Glutamatergic neuron (in vitro differentiated cells): ENCODE data around the gene MUC3A. TPM values are rescaled to one million over a fixed set of nuclear protein-coding genes. Genes with fewer than 3 reads are reported as not detected.

Experiments used
- DNase-seq: peaks from one replicate; pipeline ENCODE4 v3.0.0; 2022
- H3K27ac Mint-ChIP-seq: one replicate; pipeline ENCODE4 v1.8.0; 2020; ENCODE audit warnings: mild to moderate bottlenecking, mixed read lengths, inconsistent platforms; ENCODE audit not compliant: unreplicated experiment
- H3K27me3 Mint-ChIP-seq: one replicate; pipeline ENCODE4 v1.8.0; 2020; ENCODE audit warnings: mild to moderate bottlenecking, moderate library complexity, mixed read lengths, inconsistent platforms; ENCODE audit not compliant: unreplicated experiment
- H3K36me3 Mint-ChIP-seq: one replicate; pipeline ENCODE4 v1.8.0; 2020; ENCODE audit warnings: mild to moderate bottlenecking, mixed read lengths, inconsistent platforms; ENCODE audit not compliant: unreplicated experiment
- H3K4me1 Mint-ChIP-seq: one replicate; pipeline ENCODE4 v1.8.0; 2020; ENCODE audit warnings: mild to moderate bottlenecking, low read depth, mixed read lengths, inconsistent platforms; ENCODE audit not compliant: unreplicated experiment
- H3K4me3 Mint-ChIP-seq: one replicate; pipeline ENCODE4 v1.8.0; 2020; ENCODE audit warnings: mild to moderate bottlenecking, mixed read lengths, inconsistent platforms; ENCODE audit not compliant: unreplicated experiment
- H3K9me3 Mint-ChIP-seq: one replicate; pipeline ENCODE4 v1.8.0; 2020; ENCODE audit warnings: mild to moderate bottlenecking, moderate library complexity, mixed read lengths, inconsistent platforms; ENCODE audit not compliant: unreplicated experiment
- total RNA-seq: library from RNA; stranded (reverse); fragmentation: NEBNext Ultra II Directional; extraction: Animal tissue kit (Norgen Biotek cat#: 25700); gene quantifications from one replicate; pipeline ENCODE4 v1.2.1, GENCODE V29; 2021; ENCODE audit not compliant: unreplicated experiment
- TF ChIP-seq, protein P1 (sequence below): fragments of 200-600 bp; sonication (generic); IDR thresholded peaks from one replicate; pipeline ENCODE4 v1.5.0; 2021; ENCODE audit not compliant: partially characterized antibody, unreplicated experiment

The MUC3A gene
- total RNA-seq, 1 donor from 2014 or later = 6.3 TPM

DNA sequence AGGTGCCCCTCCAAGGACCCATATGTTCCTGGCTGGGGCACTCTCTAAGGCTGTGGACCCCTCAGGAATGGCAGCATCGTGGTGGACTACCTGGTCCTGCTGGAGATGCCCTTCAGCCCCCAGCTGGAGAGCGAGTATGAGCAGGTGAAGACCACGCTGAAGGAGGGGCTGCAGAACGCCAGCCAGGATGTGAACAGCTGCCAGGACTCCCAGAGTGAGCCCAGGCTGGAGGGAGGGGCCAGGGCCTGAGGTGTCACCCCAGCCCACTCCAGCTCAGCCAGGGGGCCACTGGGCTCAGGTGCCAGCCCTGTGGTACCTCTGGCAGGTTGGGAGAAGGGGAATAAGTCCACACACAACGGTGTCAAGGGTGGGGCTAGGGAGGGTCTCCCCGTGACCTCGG, 15.3 kb downstream of the MUC3A start:
- TF ChIP-seq, protein P1, sequence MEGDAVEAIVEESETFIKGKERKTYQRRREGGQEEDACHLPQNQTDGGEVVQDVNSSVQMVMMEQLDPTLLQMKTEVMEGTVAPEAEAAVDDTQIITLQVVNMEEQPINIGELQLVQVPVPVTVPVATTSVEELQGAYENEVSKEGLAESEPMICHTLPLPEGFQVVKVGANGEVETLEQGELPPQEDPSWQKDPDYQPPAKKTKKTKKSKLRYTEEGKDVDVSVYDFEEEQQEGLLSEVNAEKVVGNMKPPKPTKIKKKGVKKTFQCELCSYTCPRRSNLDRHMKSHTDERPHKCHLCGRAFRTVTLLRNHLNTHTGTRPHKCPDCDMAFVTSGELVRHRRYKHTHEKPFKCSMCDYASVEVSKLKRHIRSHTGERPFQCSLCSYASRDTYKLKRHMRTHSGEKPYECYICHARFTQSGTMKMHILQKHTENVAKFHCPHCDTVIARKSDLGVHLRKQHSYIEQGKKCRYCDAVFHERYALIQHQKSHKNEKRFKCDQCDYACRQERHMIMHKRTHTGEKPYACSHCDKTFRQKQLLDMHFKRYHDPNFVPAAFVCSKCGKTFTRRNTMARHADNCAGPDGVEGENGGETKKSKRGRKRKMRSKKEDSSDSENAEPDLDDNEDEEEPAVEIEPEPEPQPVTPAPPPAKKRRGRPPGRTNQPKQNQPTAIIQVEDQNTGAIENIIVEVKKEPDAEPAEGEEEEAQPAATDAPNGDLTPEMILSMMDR = no peak
- DNase-seq = peak; percentile 19
- Mint-ChIP-seq H3K36me3 (no peaks in the 10 kb centered on the region), H3K4me3 (peak overlapping the region; percentile 94), H3K27me3 (peaks cover 21% of the 10 kb centered on the region), H3K27ac (no peak overlapping the region), H3K9me3 (peaks cover 9% of the 10 kb centered on the region), H3K4me1 (peaks cover 11% of the 10 kb centered on the region)

DNA sequence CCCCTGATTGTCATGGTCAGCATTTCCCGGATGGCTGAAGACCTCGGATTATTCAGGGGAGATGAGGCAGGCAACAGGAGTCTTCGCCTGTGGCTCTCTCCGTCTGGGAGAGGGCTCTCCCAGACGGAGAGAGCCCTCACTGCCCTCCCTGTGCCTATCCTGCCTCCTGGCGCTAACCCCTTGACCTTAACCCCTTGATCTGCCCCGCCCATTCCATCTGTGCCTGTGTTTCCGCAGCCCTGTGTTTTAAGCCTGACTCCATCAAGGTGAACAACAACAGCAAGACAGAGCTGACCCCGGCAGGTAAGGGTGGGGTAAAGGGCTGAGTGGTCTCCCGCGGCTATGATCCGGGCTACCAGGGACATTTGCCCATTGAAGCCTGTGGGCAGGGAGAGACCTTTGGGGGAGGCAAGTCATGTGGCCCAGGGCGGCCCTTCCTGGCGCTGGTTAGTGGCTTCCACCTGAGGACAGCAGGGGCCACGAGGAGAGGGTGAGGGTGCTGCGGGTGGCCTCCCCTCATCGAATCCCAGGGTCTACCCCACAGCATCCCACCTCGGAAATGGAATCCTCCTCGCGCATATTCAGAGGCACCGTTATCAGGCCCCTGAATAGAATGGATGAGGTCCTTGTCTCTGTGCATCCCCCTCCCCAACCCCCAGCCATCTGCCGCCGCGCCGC, 15.8 kb downstream of the MUC3A start:
- Mint-ChIP-seq H3K27ac (peak overlapping the region; percentile 91), H3K4me3 (peak overlapping the region; percentile 94), H3K36me3 (no peaks in the 10 kb centered on the region), H3K9me3 (peaks cover 9% of the 10 kb centered on the region), H3K4me1 (peaks cover 11% of the 10 kb centered on the region), H3K27me3 (peaks cover 21% of the 10 kb centered on the region)
- DNase-seq = peak; percentile 47
- TF ChIP-seq, protein P1 = no peak

DNA sequence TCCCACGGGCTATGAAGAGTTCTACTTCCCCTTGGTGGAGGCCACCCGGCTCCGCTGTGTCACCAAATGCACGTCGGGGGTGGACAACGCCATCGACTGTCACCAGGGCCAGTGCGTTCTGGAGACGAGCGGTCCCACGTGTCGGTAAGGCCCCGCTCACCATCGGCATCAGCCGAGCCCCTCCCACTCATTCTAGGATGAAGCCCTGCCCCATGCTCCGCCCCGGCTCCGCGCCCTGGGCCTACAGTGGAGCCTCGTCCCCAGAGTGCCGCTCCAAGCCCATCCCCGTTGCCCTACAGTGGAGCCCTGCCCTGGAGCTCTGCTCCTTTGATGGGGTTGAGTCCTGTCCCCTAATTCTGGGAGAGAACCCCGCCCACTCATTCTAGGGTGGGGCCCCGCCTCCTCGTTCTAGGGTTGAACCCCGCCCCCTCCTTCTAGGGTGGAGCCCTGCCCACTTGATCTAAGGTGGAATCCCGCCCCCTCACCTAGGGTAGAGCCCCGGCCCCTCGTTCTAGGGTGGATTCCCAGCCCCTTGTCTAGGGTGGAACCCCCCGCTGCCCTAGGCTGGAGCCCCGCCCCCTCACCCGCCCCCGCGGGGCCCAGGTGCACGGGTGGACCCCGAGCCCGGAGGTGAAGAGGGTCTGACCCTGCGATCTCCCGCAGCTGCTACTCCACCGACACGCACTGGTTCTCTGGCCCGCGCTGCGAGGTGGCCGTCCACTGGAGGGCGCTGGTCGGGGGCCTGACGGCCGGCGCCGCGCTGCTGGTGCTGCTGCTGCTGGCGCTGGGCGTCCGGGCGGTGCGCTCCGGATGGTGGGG, 16.6 kb downstream of the MUC3A start:
- Mint-ChIP-seq H3K27ac (peak overlapping the region; percentile 91), H3K27me3 (peaks cover 21% of the 10 kb centered on the region), H3K9me3 (peaks cover 9% of the 10 kb centered on the region), H3K4me3 (peak overlapping the region; percentile 94), H3K36me3 (no peaks in the 10 kb centered on the region), H3K4me1 (peaks cover 11% of the 10 kb centered on the region)
- TF ChIP-seq, protein P1 = peak; percentile 94
- DNase-seq = peak; percentile 100

GRCh38 chr7:100966542-100967291, 17.4 kb downstream of the MUC3A start:
- no peak overlapping the region for H3K27ac Mint-ChIP-seq
- H3K4me1 Mint-ChIP-seq = peaks cover 11% of the 10 kb centered on the region
- peaks cover 25% of the 10 kb centered on the region for H3K27me3 Mint-ChIP-seq
- TF ChIP-seq, protein P1 = peak; percentile 54
- H3K4me3 Mint-ChIP-seq = peak overlapping the region; percentile 64
- H3K9me3 Mint-ChIP-seq = peaks cover 9% of the 10 kb centered on the region
- no peaks in the 10 kb centered on the region for H3K36me3 Mint-ChIP-seq
- peak; percentile 39 for DNase-seq
